HG03045 (cell line): Measurements from ENCODE around the gene MSI2.

Experiments used
- ATAC-seq: cut with Tn5 transposase; IDR thresholded peaks from one replicate; pipeline ENCODE4 v1.9.1; 2021; ENCODE audit warnings: mild to moderate bottlenecking, moderate library complexity; ENCODE audit not compliant: unreplicated experiment

Gene MSI2

GRCh38 chr17:57448759-57449283, 192.5 kb downstream of the MSI2 start:
- ATAC-seq: no peak

- no peak for ATAC-seq
These were observed 194.9 kb downstream of the MSI2 start for GRCh38 chr17:57451191-57451590.

GRCh38 chr17:57451643-57452042, 195.3 kb downstream of the MSI2 start:
- ATAC-seq: no peak

- no peak for ATAC-seq
These were observed 197.6 kb downstream of the MSI2 start for GRCh38 chr17:57453841-57454425.

GRCh38 chr17:57454729-57455062, 198.4 kb downstream of the MSI2 start:
- ATAC-seq: no peak

- peak; percentile 74 for ATAC-seq
These were observed 199.0 kb downstream of the MSI2 start for GRCh38 chr17:57455063-57455914.

- no peak for ATAC-seq
These were observed 200.3 kb downstream of the MSI2 start for GRCh38 chr17:57456622-57457021.

GRCh38 chr17:57457188-57457587, 200.9 kb downstream of the MSI2 start:
- ATAC-seq: no peak

GRCh38 chr17:57458718-57459285, 202.5 kb downstream of the MSI2 start:
- no peak for ATAC-seq

GRCh38 chr17:57459286-57459915, 203.1 kb downstream of the MSI2 start:
- no peak for ATAC-seq

GRCh38 chr17:57461082-57461481, 204.8 kb downstream of the MSI2 start:
- ATAC-seq: no peak

- no peak for ATAC-seq
These were observed 205.8 kb downstream of the MSI2 start for GRCh38 chr17:57462007-57462579.

GRCh38 chr17:57463103-57463885, 207.0 kb downstream of the MSI2 start:
- peak; percentile 90 for ATAC-seq

GRCh38 chr17:57464191-57464864, 208.0 kb downstream of the MSI2 start:
- no peak for ATAC-seq

GRCh38 chr17:57465610-57466009, 209.3 kb downstream of the MSI2 start:
- ATAC-seq: no peak

- ATAC-seq: no peak
These were observed 209.7 kb downstream of the MSI2 start for GRCh38 chr17:57466017-57466471.

GRCh38 chr17:57466521-57466920, 210.2 kb downstream of the MSI2 start:
- no peak for ATAC-seq

- ATAC-seq: no peak
These were observed 210.9 kb downstream of the MSI2 start for GRCh38 chr17:57467226-57467625.

- no peak for ATAC-seq
These were observed 211.5 kb downstream of the MSI2 start for GRCh38 chr17:57467801-57468200.
